ENCODE data around the gene AHDC1.

Gene AHDC1

DNA sequence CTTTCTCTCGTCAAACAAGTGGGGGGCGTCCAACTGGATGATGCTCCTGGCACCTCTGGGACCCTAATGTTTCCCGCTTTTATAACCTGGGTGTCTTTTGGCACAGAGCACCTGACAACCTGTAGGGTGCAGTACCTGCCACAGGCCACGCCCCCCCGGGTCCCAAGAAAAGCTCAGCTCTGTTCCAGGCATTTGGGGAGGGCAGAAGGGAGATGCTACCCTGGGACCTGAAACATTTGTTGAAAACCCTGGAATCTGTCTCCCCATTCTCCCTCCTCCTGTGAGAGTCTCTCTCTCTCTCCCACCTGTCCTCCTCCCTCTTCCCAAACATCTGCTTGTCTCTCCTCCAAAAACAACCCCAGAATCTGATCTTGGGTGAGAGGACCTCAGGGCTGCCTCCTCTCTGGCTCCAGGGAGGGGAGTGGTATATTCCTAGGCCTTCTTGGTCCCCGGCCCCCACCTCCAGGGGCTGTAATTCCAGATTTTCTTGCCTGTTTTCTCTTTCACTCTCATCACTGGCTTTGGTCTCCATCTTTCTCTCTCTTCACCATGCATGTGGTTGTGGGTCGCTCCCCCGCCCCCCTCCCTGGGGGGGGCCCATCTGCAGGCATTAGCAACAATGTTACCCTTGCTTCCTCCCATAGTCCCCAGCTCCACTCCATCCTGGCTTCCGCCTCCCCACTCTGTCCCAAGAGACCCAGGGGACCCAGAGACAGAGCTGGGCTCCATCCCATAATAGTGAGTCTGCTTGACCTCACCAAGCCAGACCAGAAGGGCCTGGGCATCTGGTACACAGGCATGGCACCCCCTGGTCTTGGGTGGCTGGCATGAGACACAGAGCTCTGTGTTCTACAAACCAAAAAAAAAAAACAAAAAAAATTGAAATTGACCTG lies 4.1 kb downstream of the AHDC1 start:
- DNase-seq (ENCODE audit: low spot score), result no peak

DNA sequence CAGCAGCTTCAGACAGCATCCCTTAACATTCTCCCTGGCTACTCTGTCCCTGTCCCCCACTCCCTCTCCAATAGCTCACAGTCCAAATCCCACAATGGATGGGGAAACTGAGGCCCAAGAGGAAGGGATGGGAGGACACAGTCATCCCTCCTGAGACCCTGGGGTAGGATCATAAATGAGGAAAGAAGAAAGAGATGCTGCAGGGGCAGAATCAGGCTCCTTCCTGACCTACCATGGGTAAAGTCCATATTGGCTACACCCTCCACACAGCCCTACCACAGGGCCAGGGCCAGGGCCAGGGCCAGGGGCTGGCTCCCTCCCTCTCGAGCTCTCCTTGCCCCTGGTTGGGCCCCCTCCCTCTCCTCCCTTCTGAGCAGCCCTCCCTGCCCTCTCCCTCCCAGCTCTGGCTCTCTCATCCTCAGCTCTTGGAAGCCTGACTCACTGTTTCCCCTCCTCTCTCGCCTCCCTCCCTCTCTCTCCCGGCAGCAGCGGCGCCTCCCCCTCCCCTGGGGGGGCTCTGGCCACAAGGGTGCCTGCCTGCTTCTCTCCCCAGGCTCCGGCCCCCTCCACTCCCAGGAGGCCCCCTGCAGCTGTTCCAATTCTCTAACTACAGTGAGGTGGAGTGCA lies 4.9 kb downstream of the AHDC1 start:
- no peak for DNase-seq (ENCODE audit: low spot score)

DNA sequence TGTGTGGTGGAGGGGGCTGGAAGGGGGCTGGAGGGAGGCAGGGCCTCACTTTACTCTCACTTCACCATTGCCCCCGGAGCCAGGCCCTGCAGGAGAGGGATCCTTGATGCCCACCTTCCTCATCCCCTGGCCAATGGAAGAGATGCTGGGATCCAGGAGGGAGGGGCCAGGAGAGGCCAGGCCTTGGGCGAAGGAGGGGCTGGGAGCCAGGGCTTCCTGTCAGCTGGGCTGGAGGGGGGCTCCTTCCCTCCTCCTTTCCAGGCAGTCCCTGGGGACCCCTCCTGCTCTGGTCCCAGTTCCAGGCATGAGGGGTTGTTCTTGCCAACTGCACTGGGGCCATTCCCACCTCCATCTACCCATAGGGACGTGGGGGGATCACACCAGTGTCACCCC lies 5.7 kb downstream of the AHDC1 start:
- DNase-seq (ENCODE audit: low spot score), result no peak

GRCh38 chr1:27597516-27598294 lies 6.2 kb downstream of the AHDC1 start:
- DNase-seq (ENCODE audit: low spot score), result no peak

GRCh38 chr1:27596986-27597385 lies 7.0 kb downstream of the AHDC1 start:
- no peak for DNase-seq (ENCODE audit: low spot score)

- no peak for DNase-seq (ENCODE audit: low spot score)
These were observed 7.7 kb downstream of the AHDC1 start for GRCh38 chr1:27596261-27596660.

- DNase-seq (ENCODE audit: low spot score), result no peak
These were observed 8.3 kb downstream of the AHDC1 start for GRCh38 chr1:27595597-27595996.

- no peak for DNase-seq (ENCODE audit: low spot score)
These were observed 9.1 kb downstream of the AHDC1 start for GRCh38 chr1:27594564-27595510.

GRCh38 chr1:27593678-27594563 lies 10.0 kb downstream of the AHDC1 start:
- no peak for DNase-seq (ENCODE audit: low spot score)

DNA sequence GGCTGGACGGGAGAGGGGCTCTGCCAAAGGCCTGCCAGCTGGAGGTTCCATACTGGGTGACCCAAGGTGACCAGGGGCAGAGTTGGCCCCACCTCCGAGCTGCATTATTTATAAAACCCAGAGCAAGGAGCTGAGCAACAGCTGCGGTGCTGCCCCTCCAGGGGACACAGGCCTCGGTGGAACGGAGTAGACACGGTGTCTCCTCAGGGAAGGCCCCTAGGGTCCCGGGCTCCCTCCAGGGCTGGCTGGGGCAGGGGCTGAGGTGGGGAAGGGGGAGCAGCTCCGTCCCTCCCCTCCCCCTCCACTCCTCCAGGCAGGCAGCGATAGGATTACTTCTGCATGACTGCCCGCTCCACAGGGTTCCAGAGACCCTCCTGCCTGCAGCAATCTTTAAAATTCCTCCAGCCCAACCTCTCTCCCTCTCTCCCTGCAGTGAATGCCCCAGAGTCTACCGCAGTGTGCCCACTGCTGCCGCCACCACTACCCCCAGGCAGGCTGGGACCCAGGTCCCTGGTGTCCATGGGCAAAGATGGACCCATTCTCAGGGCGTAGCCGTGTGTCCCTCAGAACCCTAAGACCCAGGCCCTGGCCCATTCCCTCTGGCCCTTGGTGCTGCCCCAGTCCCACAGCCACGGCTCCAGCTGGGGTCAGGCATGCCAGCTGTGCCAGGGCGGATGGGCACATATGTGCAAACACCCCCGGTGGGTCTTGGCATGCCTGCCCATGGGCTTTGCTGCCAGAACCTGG lies 10.8 kb downstream of the AHDC1 start:
- no peak for DNase-seq (ENCODE audit: low spot score)

DNA sequence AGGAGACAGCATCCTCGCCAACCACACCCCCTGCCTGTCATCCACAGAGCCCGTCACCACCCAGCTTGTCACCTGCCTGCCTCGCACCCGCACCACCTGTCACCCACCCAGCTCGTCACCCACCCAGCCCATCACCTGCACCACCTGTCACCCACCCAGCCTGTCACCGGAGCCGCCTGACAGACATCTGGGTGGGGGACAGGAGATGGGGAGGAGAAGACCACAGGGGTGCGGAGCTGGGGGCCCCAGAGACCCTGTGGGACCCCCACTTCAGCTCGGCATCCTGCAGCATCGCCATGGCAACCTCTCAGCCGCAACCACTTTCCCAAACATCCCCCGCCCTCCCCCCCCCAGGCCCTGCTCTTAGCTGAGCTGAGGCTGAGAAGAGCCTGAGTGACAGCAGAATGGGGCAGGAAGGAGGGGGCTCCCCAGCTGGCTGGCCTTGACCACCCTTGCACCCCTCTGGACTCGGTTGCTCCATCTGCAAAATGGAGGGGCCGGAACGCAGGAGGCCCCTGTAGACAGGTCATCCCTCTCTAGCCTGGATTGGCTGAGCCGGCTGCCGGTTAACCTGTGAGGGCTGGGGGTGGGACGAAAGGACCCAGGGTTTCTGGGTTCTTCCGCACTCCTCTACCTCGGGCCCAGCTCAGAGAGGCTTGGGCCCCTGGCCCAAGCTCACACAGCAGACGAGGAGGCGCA lies 11.6 kb downstream of the AHDC1 start:
- no peak for DNase-seq (ENCODE audit: low spot score)

GRCh38 chr1:27591622-27592021 lies 12.3 kb downstream of the AHDC1 start:
- no peak for DNase-seq (ENCODE audit: low spot score)

DNA sequence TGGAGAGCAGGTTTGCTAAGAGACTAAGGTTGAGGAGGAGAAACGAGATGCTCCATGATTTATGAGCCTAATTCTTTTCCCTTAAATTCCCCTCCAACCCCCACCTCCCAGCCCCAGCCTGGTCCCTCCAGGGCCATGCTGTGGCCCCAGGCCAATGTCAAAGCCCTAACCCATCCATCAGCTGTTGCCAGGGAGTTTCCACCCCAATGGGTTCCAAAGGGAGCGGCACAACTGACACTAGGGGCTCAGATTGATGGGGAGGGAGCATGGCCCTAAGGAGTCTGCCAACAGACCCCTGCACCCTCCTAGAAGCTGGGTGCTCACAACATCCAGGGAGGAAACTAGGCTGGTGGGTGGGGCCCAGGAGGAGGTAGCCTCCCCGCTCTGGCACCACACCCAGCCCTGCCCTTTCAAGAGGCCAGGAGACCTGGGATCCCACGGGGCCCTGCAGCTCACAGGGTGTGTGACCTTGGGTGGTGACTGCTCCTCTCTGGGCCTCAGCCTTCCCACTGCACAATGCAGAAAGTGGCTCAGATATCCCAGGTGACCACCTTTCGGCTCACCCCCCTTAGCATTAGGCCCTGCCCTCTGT lies 12.9 kb downstream of the AHDC1 start:
- no peak for DNase-seq (ENCODE audit: low spot score)

- DNase-seq (ENCODE audit: low spot score), result no peak
These were observed 14.0 kb downstream of the AHDC1 start for GRCh38 chr1:27589841-27590426.

DNA sequence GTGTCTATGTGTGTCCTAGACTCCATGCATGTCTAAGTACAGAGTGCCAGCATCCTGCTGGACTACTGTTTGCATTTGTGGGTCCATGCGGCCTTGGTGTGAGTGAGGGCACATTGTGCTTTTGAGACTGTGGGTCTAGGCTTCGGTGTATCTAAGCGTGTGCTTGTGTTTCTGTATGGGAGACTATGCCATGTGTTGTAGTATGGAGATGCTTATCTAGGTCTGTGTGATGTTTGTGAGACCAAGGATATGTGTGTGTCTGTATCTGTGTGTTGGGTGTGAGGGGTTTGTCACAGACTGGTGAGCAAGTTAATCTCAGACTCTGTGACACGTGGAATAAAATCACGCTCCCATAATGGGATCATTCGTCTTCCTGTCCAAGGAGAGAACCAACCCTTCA lies 14.5 kb downstream of the AHDC1 start:
- no peak for DNase-seq (ENCODE audit: low spot score)

DNA sequence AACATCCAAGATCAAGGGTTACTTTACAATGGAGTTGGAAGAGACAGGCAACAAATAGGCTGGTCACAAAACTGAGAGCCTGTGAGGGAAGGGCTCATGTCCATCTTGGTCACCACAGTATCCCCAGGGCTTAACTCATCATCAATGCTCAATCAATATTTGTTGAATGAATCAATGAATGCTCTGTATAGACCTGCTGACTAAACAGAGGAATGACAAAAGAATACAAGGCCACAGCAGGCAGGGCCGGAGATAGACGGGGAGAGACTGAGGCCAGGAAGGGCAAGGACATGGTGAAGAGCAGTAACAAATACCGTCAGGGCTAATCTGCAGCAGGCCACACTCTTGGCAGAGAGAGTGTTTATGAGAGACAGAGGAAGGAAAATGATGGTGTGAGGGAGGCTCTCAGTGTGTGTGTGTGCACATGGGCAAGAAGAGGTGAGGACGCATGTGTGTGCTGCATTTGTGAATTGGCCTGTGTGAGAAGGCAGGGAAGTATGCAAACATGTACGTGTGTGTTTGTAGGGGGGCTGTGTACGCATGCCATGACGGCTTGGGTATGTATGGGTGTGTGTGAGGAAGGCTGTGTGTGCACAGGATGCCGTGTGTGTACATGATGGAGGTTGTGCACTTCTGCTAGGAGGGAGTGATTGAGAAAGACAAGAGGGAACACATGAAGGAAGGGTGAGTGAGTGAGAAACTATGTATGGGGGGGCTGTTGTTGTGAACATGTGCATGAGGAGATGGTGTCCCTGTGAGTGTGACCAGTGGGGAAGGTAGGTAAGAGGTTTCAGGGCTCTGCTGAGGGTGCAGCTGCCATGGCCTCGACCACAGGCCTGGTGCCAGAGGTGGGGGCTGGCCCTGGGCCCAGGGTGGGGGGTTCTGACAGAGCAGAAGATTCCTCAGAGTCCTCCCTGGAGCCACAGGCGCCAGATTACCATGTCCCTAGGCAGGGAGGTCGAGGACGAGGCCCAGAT lies 15.4 kb downstream of the AHDC1 start:
- DNase-seq (ENCODE audit: low spot score), result no peak

- DNase-seq (ENCODE audit: low spot score), result no peak
These were observed 18.3 kb downstream of the AHDC1 start for GRCh38 chr1:27585684-27586083.
